Activated T-cell treated with anti-CD3 and anti-CD28 coated beads, Interleukin-2, amount 50 U/mL, for 4 hours (primary cell): ENCODE results near the gene SUMO4. TPM values are rescaled to one million over a fixed set of nuclear protein-coding genes. Genes with fewer than 3 reads are reported as not detected.

ENCODE experiments used
- ATAC-seq, 2 donors: fragments of 200-7000 bp; cut with Tn5 transposase; one replicate each; pipeline ENCODE4 v1.10.0; 2021
- DNase-seq: peaks from one replicate; pipeline ENCODE4 v3.0.0-alpha.2; 2020
- H3K27me3 Mint-ChIP-seq: one replicate; pipeline ENCODE4 v1.8.0; 2021; ENCODE audit warnings: low read depth, mixed read lengths
- H3K36me3 Mint-ChIP-seq: one replicate; pipeline ENCODE4 v1.8.0; 2022; ENCODE audit warnings: mixed read lengths; ENCODE audit not compliant: insufficient read depth
- H3K4me1 Mint-ChIP-seq: one replicate; pipeline ENCODE4 v1.8.0; 2021; ENCODE audit warnings: low read depth, mixed read lengths
- H3K4me3 Mint-ChIP-seq: one replicate; pipeline ENCODE4 v1.8.0; 2021; ENCODE audit warnings: mild to moderate bottlenecking, moderate library complexity, mixed read lengths
- H3K9me3 Mint-ChIP-seq: one replicate; pipeline ENCODE4 v1.8.0; 2021; ENCODE audit warnings: mixed read lengths
- total RNA-seq, 3 donors: library from RNA; stranded (reverse); gene quantifications; one replicate each; pipeline ENCODE4 v1.2.1, GENCODE V29; 2021

Gene SUMO4
- total RNA-seq, 3 donors from 2014 or later: 2.6 to 3.0 (median 2.7) TPM

- ATAC-seq: no peak
- DNase-seq: no peak
- Mint-ChIP-seq H3K4me3 (no peak overlapping the region), H3K27me3 (no peaks in the 10 kb centered on the region), H3K9me3 (no peaks in the 10 kb centered on the region), H3K4me1 (peaks cover 67% of the 10 kb centered on the region), H3K36me3 (peaks cover 49% of the 10 kb centered on the region)
Measured at GRCh38 chr6:149373511-149373910, 26.6 kb upstream of the SUMO4 start.

- DNase-seq (no peak), ATAC-seq (no peak)
- Mint-ChIP-seq H3K4me3 (no peak overlapping the region), H3K36me3 (peaks cover 60% of the 10 kb centered on the region), H3K4me1 (peaks cover 64% of the 10 kb centered on the region), H3K9me3 (no peaks in the 10 kb centered on the region), H3K27me3 (no peaks in the 10 kb centered on the region)
Measured at GRCh38 chr6:149379977-149380376, 20.1 kb upstream of the SUMO4 start.

- peak; percentile 97 to 98 for ATAC-seq
- DNase-seq: no peak
- Mint-ChIP-seq H3K36me3 (peaks cover 60% of the 10 kb centered on the region), H3K4me3 (no peak overlapping the region), H3K9me3 (no peaks in the 10 kb centered on the region), H3K27me3 (no peaks in the 10 kb centered on the region), H3K4me1 (peaks cover 62% of the 10 kb centered on the region)
Measured at GRCh38 chr6:149380523-149380922, 19.5 kb upstream of the SUMO4 start.

GRCh38 chr6:149383371-149383770 is 16.7 kb upstream of the SUMO4 start:
- DNase-seq: no peak
- no peak for ATAC-seq
- H3K36me3 Mint-ChIP-seq: peaks cover 62% of the 10 kb centered on the region
- no peak overlapping the region for H3K4me3 Mint-ChIP-seq
- peaks cover 60% of the 10 kb centered on the region for H3K4me1 Mint-ChIP-seq
- peaks cover 13% of the 10 kb centered on the region for H3K9me3 Mint-ChIP-seq
- no peaks in the 10 kb centered on the region for H3K27me3 Mint-ChIP-seq

- Mint-ChIP-seq H3K4me1 (peaks cover 51% of the 10 kb centered on the region), H3K27me3 (no peaks in the 10 kb centered on the region), H3K36me3 (peaks cover 52% of the 10 kb centered on the region), H3K9me3 (peaks cover 13% of the 10 kb centered on the region), H3K4me3 (no peak overlapping the region)
- ATAC-seq (no peak), DNase-seq (no peak)
Measured at GRCh38 chr6:149384464-149384863, 15.6 kb upstream of the SUMO4 start.

- ATAC-seq (peak; percentile 30 to 54), DNase-seq (no peak)
- no peaks in the 10 kb centered on the region for H3K27me3 Mint-ChIP-seq
- H3K4me3 Mint-ChIP-seq: no peak overlapping the region
- peaks cover 52% of the 10 kb centered on the region for H3K4me1 Mint-ChIP-seq
- peaks cover 13% of the 10 kb centered on the region for H3K9me3 Mint-ChIP-seq
- H3K36me3 Mint-ChIP-seq: peaks cover 57% of the 10 kb centered on the region
Measured at GRCh38 chr6:149385998-149386646, 13.9 kb upstream of the SUMO4 start.

- Mint-ChIP-seq H3K4me1 (peaks cover 58% of the 10 kb centered on the region), H3K36me3 (peaks cover 58% of the 10 kb centered on the region), H3K4me3 (no peak overlapping the region), H3K9me3 (peaks cover 13% of the 10 kb centered on the region), H3K27me3 (no peaks in the 10 kb centered on the region)
- DNase-seq (no peak), ATAC-seq (no peak)
Measured at GRCh38 chr6:149387779-149388512, 12.1 kb upstream of the SUMO4 start.

GRCh38 chr6:149389509-149390297 is 10.4 kb upstream of the SUMO4 start:
- no peak overlapping the region for H3K4me3 Mint-ChIP-seq
- ATAC-seq (no peak), DNase-seq (no peak)
- peaks cover 13% of the 10 kb centered on the region for H3K9me3 Mint-ChIP-seq
- peaks cover 50% of the 10 kb centered on the region for H3K36me3 Mint-ChIP-seq
- H3K4me1 Mint-ChIP-seq: peaks cover 64% of the 10 kb centered on the region
- H3K27me3 Mint-ChIP-seq: no peaks in the 10 kb centered on the region

- DNase-seq: no peak
- Mint-ChIP-seq H3K36me3 (peaks cover 49% of the 10 kb centered on the region), H3K4me3 (no peak overlapping the region), H3K9me3 (peaks cover under 1% of the 10 kb centered on the region), H3K27me3 (no peaks in the 10 kb centered on the region), H3K4me1 (peaks cover 65% of the 10 kb centered on the region)
- no peak for ATAC-seq
Measured at GRCh38 chr6:149392093-149392492, 8.0 kb upstream of the SUMO4 start.

- ATAC-seq: no peak
- H3K4me1 Mint-ChIP-seq: peaks cover 67% of the 10 kb centered on the region
Measured at GRCh38 chr6:149392535-149392934, 7.5 kb upstream of the SUMO4 start.

GRCh38 chr6:149393002-149393679 is 6.9 kb upstream of the SUMO4 start:
- Mint-ChIP-seq H3K9me3 (no peaks in the 10 kb centered on the region), H3K4me1 (peaks cover 67% of the 10 kb centered on the region), H3K27me3 (no peaks in the 10 kb centered on the region), H3K4me3 (no peak overlapping the region), H3K36me3 (peaks cover 52% of the 10 kb centered on the region)
- peak; percentile 56 to 67 for ATAC-seq
- DNase-seq: no peak

More at GRCh38 chr6:149392535-149392934, 7.5 kb upstream of the SUMO4 start:
- no peaks in the 10 kb centered on the region for H3K27me3 Mint-ChIP-seq
- no peaks in the 10 kb centered on the region for H3K9me3 Mint-ChIP-seq
- no peak for DNase-seq
- H3K4me3 Mint-ChIP-seq: no peak overlapping the region
- peaks cover 50% of the 10 kb centered on the region for H3K36me3 Mint-ChIP-seq

- Mint-ChIP-seq H3K36me3 (peaks cover 57% of the 10 kb centered on the region), H3K27me3 (no peaks in the 10 kb centered on the region), H3K4me1 (peaks cover 60% of the 10 kb centered on the region), H3K9me3 (no peaks in the 10 kb centered on the region), H3K4me3 (no peak overlapping the region)
- DNase-seq: no peak
- ATAC-seq: no peak
Measured at GRCh38 chr6:149395185-149395584, 4.9 kb upstream of the SUMO4 start.

- Mint-ChIP-seq H3K27me3 (no peaks in the 10 kb centered on the region), H3K9me3 (no peaks in the 10 kb centered on the region), H3K36me3 (peaks cover 55% of the 10 kb centered on the region), H3K4me3 (no peak overlapping the region), H3K4me1 (peaks cover 42% of the 10 kb centered on the region)
- no peak for ATAC-seq
- no peak for DNase-seq
Measured at GRCh38 chr6:149397384-149397783, 2.7 kb upstream of the SUMO4 start.

GRCh38 chr6:149403534-149403933 is 3.5 kb downstream of the SUMO4 start:
- Mint-ChIP-seq H3K4me1 (peaks cover 23% of the 10 kb centered on the region), H3K36me3 (peaks cover 52% of the 10 kb centered on the region), H3K27me3 (no peaks in the 10 kb centered on the region), H3K4me3 (no peak overlapping the region), H3K9me3 (no peaks in the 10 kb centered on the region)
- DNase-seq: no peak
- ATAC-seq: peak in 1 of 2 donors; percentile 46
